ENCODE data around the gene AOPEP. TPM values are rescaled to one million over a fixed set of nuclear protein-coding genes. Genes with fewer than 3 reads are reported as not detected.

The AOPEP gene
- polyA plus RNA-seq, 1 donor from 2014 or later: 10.0 TPM

- Histone ChIP-seq H4K20me1 (ENCODE audit: insufficient read depth) (no peaks in the 10 kb centered on the region), H3K27me3 (ENCODE audit: insufficient read depth, low read depth, low read length) (no peaks in the 10 kb centered on the region), H3K9ac (ENCODE audit: low read length) (no peak overlapping the region), H3K9me3 (ENCODE audit: low read length) (no peaks in the 10 kb centered on the region), H3K4me2 (ENCODE audit: low read length) (no peak overlapping the region), H3K79me2 (replicated peaks; ENCODE audit: insufficient read depth, low read length) (no peaks in the 10 kb centered on the region), H3K36me3 (ENCODE audit: insufficient read depth, low read length) (no peaks in the 10 kb centered on the region), H3K9me2 (ENCODE audit: insufficient read depth, low read length) (no peaks in the 10 kb centered on the region), H3K4me3 (ENCODE audit: low read length) (no peak overlapping the region), H3K27ac (ENCODE audit: low read length) (no peak overlapping the region), H3F3A (ENCODE audit: insufficient read depth, low read length, poor library complexity, severe bottlenecking) (no peaks in the 10 kb centered on the region), H2AFZ (ENCODE audit: low read depth, low read length) (no peak overlapping the region)
- TF ChIP-seq SMC3 (conservative IDR thresholded peaks at IDR 0.05; ENCODE audit: poor library complexity) (no peak), EZH2 (IDR thresholded peaks at IDR 0.05; ENCODE audit: borderline replicate concordance, insufficient read depth, low read length, poor library complexity, severe bottlenecking) (no peak), CTCF (IDR thresholded peaks at IDR 0.05; ENCODE audit: poor library complexity, severe bottlenecking) (no peak), POLR2AphosphoS5 (IDR thresholded peaks at IDR 0.05) (no peak), RAD21 (conservative IDR thresholded peaks at IDR 0.05) (no peak), EP300 (conservative IDR thresholded peaks at IDR 0.05; ENCODE audit: poor library complexity, severe bottlenecking) (no peak), TAF1 (IDR thresholded peaks at IDR 0.05; ENCODE audit: low read depth) (no peak), MXI1 (conservative IDR thresholded peaks at IDR 0.05; ENCODE audit: poor library complexity, severe bottlenecking) (no peak)
These were observed 100.3 kb downstream of the AOPEP start for GRCh38 chr9:94826644-94827410.

GRCh38 chr9:94827584-94828304, 101.2 kb downstream of the AOPEP start:
- no peak overlapping the region for H2AFZ ChIP-seq (ENCODE audit: low read depth, low read length)
- H3K27ac ChIP-seq (ENCODE audit: low read length): no peak overlapping the region

GRCh38 chr9:94829380-94830070, 103.0 kb downstream of the AOPEP start:
- H3K9me2 ChIP-seq (ENCODE audit: insufficient read depth, low read length): no peaks in the 10 kb centered on the region
- no peaks in the 10 kb centered on the region for H3K79me2 ChIP-seq (replicated peaks; ENCODE audit: insufficient read depth, low read length)
- H3K4me3 ChIP-seq (ENCODE audit: low read length): no peak overlapping the region
- H3K36me3 ChIP-seq (ENCODE audit: insufficient read depth, low read length): no peaks in the 10 kb centered on the region
- no peak overlapping the region for H2AFZ ChIP-seq (ENCODE audit: low read depth, low read length)
- no peaks in the 10 kb centered on the region for H3F3A ChIP-seq (ENCODE audit: insufficient read depth, low read length, poor library complexity, severe bottlenecking)
- H3K9me3 ChIP-seq (ENCODE audit: low read length): no peaks in the 10 kb centered on the region
- H3K27ac ChIP-seq (ENCODE audit: low read length): no peak overlapping the region
- H4K20me1 ChIP-seq (ENCODE audit: insufficient read depth): no peaks in the 10 kb centered on the region
- H3K9ac ChIP-seq (ENCODE audit: low read length): no peak overlapping the region
- no peaks in the 10 kb centered on the region for H3K27me3 ChIP-seq (ENCODE audit: insufficient read depth, low read depth, low read length)
- no peak overlapping the region for H3K4me2 ChIP-seq (ENCODE audit: low read length)
- TF ChIP-seq TAF1 (IDR thresholded peaks at IDR 0.05; ENCODE audit: low read depth) (no peak), EZH2 (IDR thresholded peaks at IDR 0.05; ENCODE audit: borderline replicate concordance, insufficient read depth, low read length, poor library complexity, severe bottlenecking) (no peak), EP300 (conservative IDR thresholded peaks at IDR 0.05; ENCODE audit: poor library complexity, severe bottlenecking) (no peak), MXI1 (conservative IDR thresholded peaks at IDR 0.05; ENCODE audit: poor library complexity, severe bottlenecking) (no peak), POLR2AphosphoS5 (IDR thresholded peaks at IDR 0.05) (no peak), SMC3 (conservative IDR thresholded peaks at IDR 0.05; ENCODE audit: poor library complexity) (no peak), RAD21 (conservative IDR thresholded peaks at IDR 0.05) (no peak), CTCF (IDR thresholded peaks at IDR 0.05; ENCODE audit: poor library complexity, severe bottlenecking) (no peak)
- TF ChIP-seq, protein P1, sequence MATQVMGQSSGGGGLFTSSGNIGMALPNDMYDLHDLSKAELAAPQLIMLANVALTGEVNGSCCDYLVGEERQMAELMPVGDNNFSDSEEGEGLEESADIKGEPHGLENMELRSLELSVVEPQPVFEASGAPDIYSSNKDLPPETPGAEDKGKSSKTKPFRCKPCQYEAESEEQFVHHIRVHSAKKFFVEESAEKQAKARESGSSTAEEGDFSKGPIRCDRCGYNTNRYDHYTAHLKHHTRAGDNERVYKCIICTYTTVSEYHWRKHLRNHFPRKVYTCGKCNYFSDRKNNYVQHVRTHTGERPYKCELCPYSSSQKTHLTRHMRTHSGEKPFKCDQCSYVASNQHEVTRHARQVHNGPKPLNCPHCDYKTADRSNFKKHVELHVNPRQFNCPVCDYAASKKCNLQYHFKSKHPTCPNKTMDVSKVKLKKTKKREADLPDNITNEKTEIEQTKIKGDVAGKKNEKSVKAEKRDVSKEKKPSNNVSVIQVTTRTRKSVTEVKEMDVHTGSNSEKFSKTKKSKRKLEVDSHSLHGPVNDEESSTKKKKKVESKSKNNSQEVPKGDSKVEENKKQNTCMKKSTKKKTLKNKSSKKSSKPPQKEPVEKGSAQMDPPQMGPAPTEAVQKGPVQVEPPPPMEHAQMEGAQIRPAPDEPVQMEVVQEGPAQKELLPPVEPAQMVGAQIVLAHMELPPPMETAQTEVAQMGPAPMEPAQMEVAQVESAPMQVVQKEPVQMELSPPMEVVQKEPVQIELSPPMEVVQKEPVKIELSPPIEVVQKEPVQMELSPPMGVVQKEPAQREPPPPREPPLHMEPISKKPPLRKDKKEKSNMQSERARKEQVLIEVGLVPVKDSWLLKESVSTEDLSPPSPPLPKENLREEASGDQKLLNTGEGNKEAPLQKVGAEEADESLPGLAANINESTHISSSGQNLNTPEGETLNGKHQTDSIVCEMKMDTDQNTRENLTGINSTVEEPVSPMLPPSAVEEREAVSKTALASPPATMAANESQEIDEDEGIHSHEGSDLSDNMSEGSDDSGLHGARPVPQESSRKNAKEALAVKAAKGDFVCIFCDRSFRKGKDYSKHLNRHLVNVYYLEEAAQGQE (IDR thresholded peaks at IDR 0.05; ENCODE audit: borderline replicate concordance): no peak

More at GRCh38 chr9:94827584-94828304, 101.2 kb downstream of the AOPEP start:
- Histone ChIP-seq H3K27me3 (ENCODE audit: insufficient read depth, low read depth, low read length) (no peaks in the 10 kb centered on the region), H3F3A (ENCODE audit: insufficient read depth, low read length, poor library complexity, severe bottlenecking) (no peaks in the 10 kb centered on the region), H4K20me1 (ENCODE audit: insufficient read depth) (no peaks in the 10 kb centered on the region), H3K4me3 (ENCODE audit: low read length) (no peak overlapping the region), H3K9me3 (ENCODE audit: low read length) (no peaks in the 10 kb centered on the region), H3K9ac (ENCODE audit: low read length) (no peak overlapping the region), H3K4me2 (ENCODE audit: low read length) (no peak overlapping the region), H3K79me2 (replicated peaks; ENCODE audit: insufficient read depth, low read length) (no peaks in the 10 kb centered on the region), H3K36me3 (ENCODE audit: insufficient read depth, low read length) (no peaks in the 10 kb centered on the region), H3K9me2 (ENCODE audit: insufficient read depth, low read length) (no peaks in the 10 kb centered on the region)
- TF ChIP-seq EP300 (conservative IDR thresholded peaks at IDR 0.05; ENCODE audit: poor library complexity, severe bottlenecking): no peak
- TF ChIP-seq EZH2 (IDR thresholded peaks at IDR 0.05; ENCODE audit: borderline replicate concordance, insufficient read depth, low read length, poor library complexity, severe bottlenecking): no peak
